GM18498 (cell line): Measurements from ENCODE around the gene SETD5.

ENCODE experiments used
- ATAC-seq: cut with Tn5 transposase; IDR thresholded peaks from one replicate; pipeline ENCODE4 v1.9.1; 2021; ENCODE audit warnings: mild to moderate bottlenecking, moderate library complexity; ENCODE audit not compliant: unreplicated experiment

The SETD5 gene

GRCh38 chr3:9512456-9513045 is 115.1 kb downstream of the SETD5 start:
- ATAC-seq = no peak

- no peak for ATAC-seq
These were observed 116.9 kb downstream of the SETD5 start for GRCh38 chr3:9514306-9514705.

GRCh38 chr3:9514956-9515355 is 117.5 kb downstream of the SETD5 start:
- ATAC-seq = no peak

- no peak for ATAC-seq
These were observed 127.7 kb downstream of the SETD5 start for GRCh38 chr3:9525078-9525477.
